NOMO-1 treated with DMSO at 0.1 percent for 48 hours (cell line): ENCODE measurements around the gene KRTDAP.

Experiments
- DNase-seq: peaks from one replicate; lab custom pipeline; 2025; ENCODE audit not compliant: unreplicated experiment; lab: John Stamatoyannopoulos, UW

Gene KRTDAP

DNA sequence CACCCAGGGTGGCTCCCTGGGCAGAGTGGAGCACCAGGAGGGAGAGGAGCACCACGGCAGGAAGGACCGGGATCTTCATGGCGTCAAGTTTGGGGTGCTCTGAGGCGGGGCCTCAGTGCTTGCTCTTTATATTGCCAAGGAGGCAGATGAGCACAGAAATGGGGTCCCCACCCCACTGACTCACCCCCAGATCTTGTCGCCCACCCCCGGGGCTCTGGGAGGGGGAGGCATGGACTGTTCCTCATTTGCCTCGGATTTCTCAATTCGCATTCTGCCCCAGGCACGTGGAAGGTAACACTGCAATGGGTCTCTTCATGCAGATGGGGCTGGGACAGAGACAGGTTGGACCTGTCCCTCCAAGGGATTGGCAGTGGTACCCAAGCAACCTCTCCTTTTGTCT is at the start of gene KRTDAP:
TSS of gene KRTDAP (minus strand) at position 101 of the 400 bp plus-strand sequence. CDS start at position 79, 22 bp downstream.
- no peak for DNase-seq

DNA sequence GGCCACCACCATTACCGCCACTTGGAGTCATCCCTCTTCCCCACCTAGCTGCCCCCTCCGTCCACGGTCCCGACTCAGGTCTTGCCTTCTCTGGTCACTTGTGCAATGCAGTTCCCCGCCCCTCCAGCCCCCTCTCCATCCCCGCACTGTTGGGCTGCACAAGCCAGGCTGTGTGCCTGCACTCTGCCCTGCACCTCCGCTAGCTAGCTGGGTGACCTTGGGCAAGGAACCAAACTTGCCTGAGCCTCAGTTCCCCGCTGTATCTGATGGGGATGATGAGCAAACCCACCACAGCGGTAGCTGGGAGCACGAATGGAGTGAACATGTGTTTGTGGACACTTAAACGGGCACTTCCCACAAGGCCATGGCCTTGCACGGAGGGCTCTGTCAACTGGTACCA is 49.6 kb upstream of the KRTDAP start:
- DNase-seq = no peak

DNA sequence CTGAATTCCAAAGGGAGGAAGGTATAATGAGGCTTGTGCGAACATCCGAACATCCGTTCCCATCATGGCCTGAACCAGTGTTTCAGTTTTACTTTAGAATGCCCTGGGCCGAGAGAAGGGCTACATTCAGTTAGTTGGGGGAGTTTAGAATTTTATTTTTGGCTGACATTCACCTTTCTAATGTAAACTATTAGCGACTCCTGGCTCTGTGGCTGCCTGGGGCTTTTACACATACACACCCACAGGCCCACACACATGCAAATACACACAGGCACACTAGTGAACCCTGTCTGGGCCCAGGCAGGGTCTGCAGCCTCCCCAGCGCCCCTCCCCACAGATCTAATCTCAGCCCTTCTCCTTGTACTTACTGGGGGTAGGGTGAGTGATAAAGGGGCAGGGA is 49.0 kb upstream of the KRTDAP start:
- DNase-seq = no peak

DNA sequence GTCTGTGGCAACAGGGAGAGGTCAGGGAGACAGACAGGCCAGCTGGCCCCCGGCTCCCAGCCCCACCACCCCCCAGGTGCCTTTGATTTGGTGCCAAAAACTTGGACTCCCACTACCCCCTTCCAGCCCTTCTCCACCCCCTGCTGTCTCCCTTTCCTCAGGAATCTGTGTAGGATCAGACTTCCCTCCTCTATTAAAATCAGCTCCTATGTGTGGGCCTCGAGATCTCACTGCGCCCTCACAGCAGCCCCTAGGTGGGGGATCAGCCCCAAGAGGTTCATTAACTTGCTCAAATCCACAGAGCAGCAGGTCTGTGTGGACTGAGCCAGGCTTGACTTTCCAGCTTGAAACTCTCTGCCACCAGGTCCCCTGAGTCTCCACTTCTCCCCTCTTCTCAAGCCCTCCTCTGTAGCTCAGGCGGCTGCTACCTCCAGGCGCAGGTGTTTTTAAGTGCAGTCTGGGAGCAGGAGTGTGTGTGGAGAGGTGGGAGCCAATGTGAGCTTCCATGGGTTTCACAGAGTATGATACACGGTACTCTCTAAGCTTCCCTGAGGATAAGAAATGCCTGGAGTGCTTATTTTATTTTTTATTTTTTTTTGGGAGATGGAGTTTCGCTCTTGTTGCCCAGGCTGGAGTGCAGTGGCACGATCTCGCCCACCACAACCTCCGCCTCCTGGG is 44.7 kb upstream of the KRTDAP start:
- DNase-seq = no peak

DNA sequence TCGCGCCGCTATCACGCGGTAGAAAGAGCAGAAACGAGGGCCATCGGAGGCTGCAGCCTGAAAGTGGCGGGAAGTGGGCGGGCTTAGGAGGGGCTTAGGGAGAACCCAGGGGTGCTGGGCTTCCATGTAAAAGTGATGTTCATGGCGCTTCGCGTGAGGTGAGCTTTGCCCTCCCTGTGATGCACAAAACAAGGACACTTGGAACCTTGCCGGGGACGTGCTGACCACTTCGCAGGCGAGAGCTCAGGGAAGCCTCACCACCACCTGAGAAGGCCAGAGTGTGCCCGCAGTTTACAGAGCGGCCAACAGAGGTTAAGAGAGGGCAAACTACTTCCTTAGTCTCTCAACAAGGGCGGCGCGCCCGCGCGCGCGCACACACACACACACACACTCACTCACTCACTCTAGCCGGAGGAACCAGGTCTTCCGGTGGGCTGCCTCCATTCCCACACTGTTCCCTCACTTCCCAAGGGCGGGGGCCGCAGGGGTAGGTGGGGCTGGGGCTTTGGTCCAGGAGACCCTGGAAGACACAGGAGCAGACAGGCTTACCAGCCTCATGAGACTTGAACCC is 43.6 kb upstream of the KRTDAP start:
- peak; percentile 43 for DNase-seq

DNA sequence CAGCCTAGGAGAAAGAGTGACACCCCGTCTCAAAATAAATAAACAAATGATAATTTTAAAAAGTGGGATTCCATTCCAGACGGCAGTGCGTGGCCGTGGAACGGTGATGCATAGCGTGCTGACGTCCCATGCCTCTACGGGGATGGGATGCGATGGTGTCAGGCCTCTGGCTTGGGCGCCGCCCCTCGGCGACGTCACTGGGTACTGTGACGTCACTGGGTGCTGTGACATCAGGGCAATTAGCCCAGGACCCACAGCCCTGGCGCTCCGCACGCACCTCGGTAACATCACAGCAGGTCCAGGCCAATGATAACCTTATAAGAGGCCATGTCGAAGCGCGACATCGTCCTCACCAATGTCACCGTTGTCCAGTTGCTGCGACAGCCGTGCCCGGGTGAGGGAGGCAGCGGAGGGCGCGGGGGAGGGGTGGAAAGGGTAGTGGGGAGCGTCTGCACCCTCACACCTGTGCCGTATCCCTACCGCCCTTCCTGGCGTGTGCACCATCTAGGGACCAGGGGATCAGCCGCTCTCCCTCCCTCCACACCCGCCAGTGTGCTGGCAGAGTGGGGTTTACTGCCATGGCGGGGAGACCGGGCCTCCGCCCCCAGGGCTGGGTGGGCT is 43.0 kb upstream of the KRTDAP start, which contains the start of gene GAPDHS:
TSS of gene GAPDHS (plus strand) at position 256 of the 621 bp plus-strand sequence. CDS start at position 328, 72 bp downstream.
- DNase-seq = no peak

- no peak for DNase-seq
Observed at GRCh38 chr19:35531291-35531690, 41.0 kb upstream of the KRTDAP start.

GRCh38 chr19:35529241-35530218 is 39.3 kb upstream of the KRTDAP start:
- no peak for DNase-seq

- no peak for DNase-seq
Observed at GRCh38 chr19:35528218-35529038, 38.2 kb upstream of the KRTDAP start, which contains the start of gene SBSN. Gene SBSN (minus strand): TSS chr19:35528311. CDS start chr19:35528281, 30 bp downstream.

DNA sequence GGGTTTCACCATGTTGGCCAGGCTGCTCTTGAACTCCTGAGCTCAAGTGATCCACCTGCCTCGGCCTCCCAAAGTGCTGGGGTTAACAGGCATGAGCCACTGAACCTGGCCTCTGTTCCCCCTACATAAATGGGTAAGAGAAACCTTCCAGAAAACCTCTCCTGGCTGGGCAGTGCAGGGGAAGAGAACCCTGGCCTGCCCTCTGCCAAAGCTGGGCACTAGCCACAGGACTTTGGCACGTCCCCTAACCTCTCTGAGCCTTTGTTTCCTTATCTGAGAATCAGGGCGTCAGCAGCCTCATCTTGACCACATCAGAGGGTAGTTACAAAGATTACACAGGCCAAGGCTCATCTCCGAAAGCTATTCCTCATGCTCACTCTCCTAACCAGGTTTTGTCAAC is 35.6 kb upstream of the KRTDAP start:
- DNase-seq = no peak

DNA sequence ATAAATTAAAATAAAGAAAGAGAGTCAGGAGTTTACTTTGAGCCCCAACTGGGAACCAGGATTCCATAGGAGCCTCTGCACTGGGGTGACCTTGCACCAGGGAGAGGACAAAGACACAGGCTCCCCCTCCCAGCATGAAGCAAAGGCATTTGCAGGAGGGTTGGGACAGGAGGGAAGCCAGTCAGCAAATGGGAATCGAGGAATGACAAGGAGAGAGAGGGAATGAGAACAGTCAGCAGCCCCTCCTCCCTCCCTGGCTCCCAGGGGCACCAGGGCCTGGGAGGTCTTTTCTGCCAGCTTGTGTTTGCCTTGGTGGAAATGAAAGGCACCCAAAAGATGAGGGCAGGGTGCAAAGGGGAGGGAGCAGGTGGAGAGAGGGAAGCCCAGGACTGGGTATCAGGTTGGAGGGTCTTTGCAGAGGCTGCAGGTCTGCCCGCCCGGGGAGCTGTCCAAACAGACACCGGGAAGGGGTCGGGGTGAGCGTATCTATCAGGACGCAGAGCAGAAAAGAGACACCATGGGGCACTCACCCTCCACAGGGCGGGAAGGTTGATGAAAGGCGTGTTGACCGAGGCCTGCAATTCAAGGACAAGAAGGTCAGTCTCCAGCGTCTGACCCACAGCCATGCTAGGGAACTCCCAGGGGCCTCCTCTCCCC is 34.0 kb upstream of the KRTDAP start:
- no peak for DNase-seq

GRCh38 chr19:35522745-35523327 is 32.6 kb upstream of the KRTDAP start:
- no peak for DNase-seq

GRCh38 chr19:35521124-35521743 is 31.0 kb upstream of the KRTDAP start:
- DNase-seq = no peak

DNA sequence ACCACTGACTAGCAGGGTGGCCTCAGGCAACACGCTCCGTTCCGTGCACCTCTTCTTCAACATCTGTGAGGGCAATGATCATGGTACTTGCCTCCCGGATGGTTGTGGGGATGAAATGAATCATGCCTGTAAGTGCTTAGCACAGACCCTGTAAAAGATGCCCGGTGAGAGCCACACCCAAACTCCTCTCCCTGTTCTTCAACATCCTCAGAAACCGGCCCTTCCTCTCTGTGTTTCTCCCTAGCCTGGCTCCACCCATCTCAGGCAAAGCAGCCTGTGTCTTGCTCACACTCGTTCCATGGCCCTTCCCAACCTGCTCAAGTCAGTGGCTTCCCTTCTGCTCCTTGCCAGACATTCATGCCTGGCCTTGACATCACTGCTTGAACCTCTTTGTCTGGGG is 29.0 kb upstream of the KRTDAP start:
- no peak for DNase-seq

- no peak for DNase-seq
Observed at GRCh38 chr19:35518313-35518712, 28.0 kb upstream of the KRTDAP start.

GRCh38 chr19:35517342-35517741 is 27.1 kb upstream of the KRTDAP start:
- no peak for DNase-seq

DNA sequence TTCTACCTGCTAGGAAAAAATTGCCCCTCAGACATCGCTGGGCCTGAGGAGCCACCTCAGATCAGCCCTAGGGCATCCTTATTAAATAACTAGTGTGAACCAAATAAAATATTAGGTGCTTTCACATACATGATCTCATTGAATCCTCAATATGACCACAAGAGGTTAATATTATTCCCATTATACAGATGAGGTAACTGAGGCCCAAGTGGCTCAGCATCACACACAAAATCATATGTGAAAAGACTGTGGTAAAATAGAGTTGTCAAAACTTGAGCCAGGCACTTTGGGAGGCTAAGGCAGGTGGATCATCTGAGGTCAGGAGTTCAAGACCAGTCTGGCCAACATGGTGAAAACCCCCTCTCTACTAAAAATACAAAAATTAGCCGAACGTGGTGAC is 26.0 kb upstream of the KRTDAP start:
- no peak for DNase-seq

DNA sequence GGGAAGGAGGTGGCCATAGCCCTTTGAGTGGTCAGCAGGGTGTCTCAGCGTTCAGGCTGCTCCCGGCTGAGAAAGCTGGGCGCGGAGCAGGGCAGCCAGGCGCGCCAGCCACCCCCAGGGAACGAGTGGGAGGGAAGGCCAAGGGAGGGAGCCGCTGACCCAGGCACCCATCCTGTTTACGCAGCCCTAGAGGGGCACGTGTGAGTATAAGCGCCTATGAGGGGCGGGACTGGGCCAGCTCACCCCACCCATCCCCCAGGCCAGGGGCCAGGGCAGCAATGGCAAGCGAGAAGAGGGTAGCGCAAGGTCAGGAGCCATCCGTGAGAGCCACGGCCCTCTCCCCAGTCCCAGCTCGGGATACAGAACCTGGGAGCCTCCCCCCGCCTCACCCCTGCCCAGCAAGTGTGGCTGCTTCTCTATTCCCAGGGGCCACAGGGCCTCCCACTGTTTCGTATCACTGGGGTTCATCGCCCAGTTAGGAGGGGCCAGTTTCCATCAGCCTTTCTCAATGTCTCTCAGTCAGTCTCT is 24.1 kb upstream of the KRTDAP start:
- DNase-seq = no peak
